Activated CD4-positive, alpha-beta T cell treated with anti-CD3 and anti-CD28 coated beads, Interleukin-2, amount 10 ng/mL, durations not matched to agents 7 days and 5 days (primary cell): Measurements from ENCODE around the gene CNOT2. TPM values are rescaled to one million over a fixed set of nuclear protein-coding genes. Genes with fewer than 3 reads are reported as not detected.

Experiments
- CTCF ChIA-PET: fragments of 350-600 bp; sonication (Branson Sonifier 250); formaldehyde crosslinking; loops from one replicate; lab custom pipeline; 2021; ENCODE audit warnings: antibody characterized with exemption; lab: Charles Lee
- POLR2A ChIA-PET: fragments of 350-600 bp; sonication (Branson Sonifier 250); formaldehyde crosslinking; loops from one replicate; lab custom pipeline; 2021; ENCODE audit warnings: antibody characterized with exemption; lab: Charles Lee
- DNase-seq: peaks from one replicate; pipeline ENCODE4 v3.0.0-alpha.2; 2020
- H3K27ac Mint-ChIP-seq: one replicate; pipeline ENCODE4 v1.8.0; 2021; ENCODE audit warnings: mild to moderate bottlenecking, moderate library complexity, mixed read lengths
- H3K27me3 Mint-ChIP-seq: one replicate; pipeline ENCODE4 v1.8.0; 2021; ENCODE audit warnings: mixed read lengths
- H3K36me3 Mint-ChIP-seq: one replicate; pipeline ENCODE4 v1.8.0; 2021; ENCODE audit warnings: low read depth, mixed read lengths
- H3K4me1 Mint-ChIP-seq: one replicate; pipeline ENCODE4 v1.8.0; 2021; ENCODE audit warnings: mixed read lengths
- H3K4me3 Mint-ChIP-seq: one replicate; pipeline ENCODE4 v1.8.0; 2021; ENCODE audit warnings: mild to moderate bottlenecking, moderate library complexity, mixed read lengths
- H3K9me3 Mint-ChIP-seq: one replicate; pipeline ENCODE4 v1.8.0; 2021; ENCODE audit warnings: mixed read lengths
- total RNA-seq, 2 experiments: library from RNA; stranded (reverse); gene quantifications; one replicate each; pipeline ENCODE4 v1.2.3, GENCODE V29; 2021

CNOT2 gene
- total RNA-seq, 2 experiments from 2014 or later: 73.6 to 78.0 TPM

DNA sequence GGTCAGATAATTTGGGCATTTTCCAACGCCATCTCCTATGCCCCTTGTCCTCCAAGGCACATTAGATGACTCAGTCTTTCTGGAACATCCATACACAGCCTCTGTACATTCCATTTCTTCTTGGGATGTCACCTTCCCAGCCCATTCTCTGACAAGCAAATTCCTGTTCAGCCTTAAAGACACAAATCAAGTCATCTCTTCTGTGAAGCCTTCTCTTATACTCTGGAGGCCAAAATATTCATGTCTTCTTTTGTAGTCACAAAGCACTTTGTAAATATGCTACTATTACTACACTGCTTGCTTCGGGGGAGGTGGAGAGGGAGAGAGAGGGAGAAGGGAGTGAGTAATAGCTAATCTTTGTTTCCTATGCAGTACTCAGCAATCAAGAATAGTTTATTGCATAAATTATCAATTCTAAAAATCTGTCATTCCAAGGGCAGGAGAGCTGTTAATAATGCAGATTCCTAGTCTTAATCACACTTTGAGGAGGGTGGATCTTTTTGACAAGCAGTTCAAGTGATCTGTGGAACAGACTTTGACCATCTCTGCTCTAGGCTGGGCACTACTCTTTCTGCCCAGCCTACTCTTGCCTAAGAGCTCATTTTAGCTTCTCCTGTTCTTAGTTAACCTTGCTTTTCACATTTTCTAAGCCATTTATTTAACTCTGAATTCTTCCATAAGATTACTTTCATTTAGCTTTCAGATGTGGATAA is 150.7 kb downstream of the CNOT2 start:
- ChIA-PET POLR2A (no interaction called here), CTCF (interaction anchor here (0.7 kb wide), 1 partner anchor 10 kb away, joined by 5 read pairs; no protein-coding TSS in a partner anchor)
- DNase-seq: no peak
- Mint-ChIP-seq H3K4me1 (no peaks in the 10 kb centered on the region), H3K9me3 (peaks cover 4% of the 10 kb centered on the region), H3K27me3 (no peaks in the 10 kb centered on the region), H3K4me3 (no peak overlapping the region), H3K27ac (no peak overlapping the region), H3K36me3 (no peaks in the 10 kb centered on the region)

DNA sequence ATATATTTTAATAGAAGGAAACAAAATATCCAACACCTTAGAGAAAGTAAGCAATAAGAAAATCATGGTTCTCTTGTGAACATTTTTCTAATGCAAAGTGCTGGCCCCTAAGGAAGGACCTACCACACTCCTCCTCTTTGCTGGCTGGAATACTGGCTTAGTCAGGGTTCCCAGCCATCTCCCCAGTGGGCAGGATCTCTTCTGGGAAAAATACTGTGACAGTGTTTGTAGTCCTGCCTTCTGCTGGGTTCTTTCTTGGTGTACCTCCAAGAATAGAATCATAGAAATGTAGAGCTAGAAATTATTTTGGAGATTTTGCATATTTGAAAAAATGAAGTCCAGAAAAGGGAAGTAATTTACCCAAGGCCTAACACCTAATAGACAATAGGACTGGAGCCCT is 154.8 kb downstream of the CNOT2 start:
- POLR2A ChIA-PET: no interaction called here
- H3K4me1 Mint-ChIP-seq: no peaks in the 10 kb centered on the region
- no peaks in the 10 kb centered on the region for H3K9me3 Mint-ChIP-seq
- peaks cover 2% of the 10 kb centered on the region for H3K36me3 Mint-ChIP-seq
- no peak overlapping the region for H3K27ac Mint-ChIP-seq
- CTCF ChIA-PET: no interaction called here
- no peak overlapping the region for H3K4me3 Mint-ChIP-seq
- no peak for DNase-seq
- no peaks in the 10 kb centered on the region for H3K27me3 Mint-ChIP-seq

DNA sequence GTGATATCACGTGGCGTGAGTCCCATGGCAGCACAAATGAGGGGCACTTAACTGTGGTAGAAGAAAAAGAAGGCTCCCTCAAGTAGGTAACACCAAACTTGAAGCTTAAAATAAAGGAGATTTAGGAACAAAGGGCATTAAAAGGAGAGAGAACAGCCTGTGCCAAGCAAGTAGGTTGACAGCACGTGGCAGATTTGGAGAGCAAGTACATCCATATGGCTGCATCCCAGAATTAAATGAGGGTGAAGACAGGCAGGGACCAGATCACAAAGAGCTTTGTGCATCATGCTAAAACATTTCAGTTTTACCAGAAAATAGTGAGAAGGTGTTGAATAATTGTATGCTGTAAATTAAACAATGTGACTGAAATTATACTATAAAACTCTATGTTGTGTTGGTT is 155.6 kb downstream of the CNOT2 start:
- Mint-ChIP-seq H3K27me3 (no peaks in the 10 kb centered on the region), H3K9me3 (no peaks in the 10 kb centered on the region), H3K4me1 (no peaks in the 10 kb centered on the region), H3K4me3 (no peak overlapping the region), H3K27ac (no peak overlapping the region), H3K36me3 (peaks cover 2% of the 10 kb centered on the region)
- no peak for DNase-seq
- POLR2A ChIA-PET: no interaction called here
- CTCF ChIA-PET: no interaction called here

DNA sequence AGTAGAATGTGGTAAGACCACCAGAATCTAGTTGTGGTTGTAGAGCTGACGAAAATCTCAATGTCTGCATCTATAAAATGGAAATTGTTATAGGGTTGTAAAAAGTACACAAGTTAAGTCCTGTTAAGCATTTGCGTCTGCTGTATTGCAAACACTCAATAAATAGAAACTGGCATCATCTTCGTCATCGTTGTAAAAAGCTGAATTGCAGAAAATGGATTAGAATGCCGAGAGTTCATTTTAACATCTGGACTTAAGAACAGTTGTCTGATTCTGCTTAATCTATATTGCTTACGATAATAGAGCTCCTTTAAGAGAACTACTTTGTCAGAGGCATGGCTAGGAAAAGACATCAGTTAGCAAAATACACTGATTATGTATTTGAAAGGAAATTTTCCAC is 156.1 kb downstream of the CNOT2 start:
- Mint-ChIP-seq H3K27ac (no peak overlapping the region), H3K4me3 (no peak overlapping the region), H3K4me1 (no peaks in the 10 kb centered on the region), H3K27me3 (no peaks in the 10 kb centered on the region), H3K9me3 (no peaks in the 10 kb centered on the region), H3K36me3 (peaks cover 2% of the 10 kb centered on the region)
- DNase-seq: no peak
- POLR2A ChIA-PET: no interaction called here
- CTCF ChIA-PET: no interaction called here

DNA sequence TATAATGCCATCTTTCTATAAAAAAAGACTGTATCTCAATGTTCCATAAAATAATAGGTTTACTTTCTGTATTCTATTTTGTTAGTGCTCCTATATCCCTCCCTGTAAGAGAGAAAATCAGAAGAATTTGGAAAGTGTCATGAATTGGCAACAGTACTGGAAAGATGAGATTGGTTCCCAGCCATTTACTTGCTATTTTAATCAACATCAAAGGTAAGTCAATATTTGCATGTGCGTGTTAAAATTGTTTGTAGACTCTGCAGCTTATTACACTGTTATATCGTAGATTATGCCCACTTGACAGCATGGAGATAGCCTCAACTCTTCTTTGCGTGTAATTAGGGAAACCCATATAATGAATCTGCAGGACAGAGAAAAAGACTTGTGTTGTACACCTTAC is 156.9 kb downstream of the CNOT2 start:
- H3K36me3 Mint-ChIP-seq: peaks cover 2% of the 10 kb centered on the region
- no peak overlapping the region for H3K4me3 Mint-ChIP-seq
- no peak for DNase-seq
- POLR2A ChIA-PET: no interaction called here
- H3K27ac Mint-ChIP-seq: no peak overlapping the region
- H3K27me3 Mint-ChIP-seq: no peaks in the 10 kb centered on the region
- no peaks in the 10 kb centered on the region for H3K4me1 Mint-ChIP-seq
- CTCF ChIA-PET: no interaction called here
- no peaks in the 10 kb centered on the region for H3K9me3 Mint-ChIP-seq

DNA sequence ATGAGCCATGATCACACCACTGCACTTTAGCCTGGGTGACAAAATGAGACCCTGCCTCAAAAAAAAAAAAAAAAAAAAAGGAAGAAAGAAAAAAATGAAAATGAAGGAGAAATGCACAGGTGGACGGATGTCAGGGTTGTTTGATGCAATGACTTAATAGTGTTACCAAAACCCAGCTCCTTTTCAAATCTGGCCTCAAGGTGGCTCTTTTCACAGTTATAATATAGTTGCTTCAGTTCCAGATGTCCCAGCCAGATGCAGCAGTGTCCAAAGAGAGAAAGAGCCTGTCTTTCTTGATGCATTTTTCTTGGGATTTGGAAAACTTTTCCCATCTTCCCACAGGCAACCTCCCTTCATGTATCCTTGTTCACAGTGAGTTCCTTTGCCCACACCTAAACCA is 159.4 kb downstream of the CNOT2 start:
- Mint-ChIP-seq H3K4me3 (no peak overlapping the region), H3K9me3 (no peaks in the 10 kb centered on the region), H3K36me3 (peaks cover 2% of the 10 kb centered on the region), H3K4me1 (no peaks in the 10 kb centered on the region), H3K27ac (no peak overlapping the region), H3K27me3 (no peaks in the 10 kb centered on the region)
- ChIA-PET CTCF (no interaction called here), POLR2A (no interaction called here)
- DNase-seq: no peak

DNA sequence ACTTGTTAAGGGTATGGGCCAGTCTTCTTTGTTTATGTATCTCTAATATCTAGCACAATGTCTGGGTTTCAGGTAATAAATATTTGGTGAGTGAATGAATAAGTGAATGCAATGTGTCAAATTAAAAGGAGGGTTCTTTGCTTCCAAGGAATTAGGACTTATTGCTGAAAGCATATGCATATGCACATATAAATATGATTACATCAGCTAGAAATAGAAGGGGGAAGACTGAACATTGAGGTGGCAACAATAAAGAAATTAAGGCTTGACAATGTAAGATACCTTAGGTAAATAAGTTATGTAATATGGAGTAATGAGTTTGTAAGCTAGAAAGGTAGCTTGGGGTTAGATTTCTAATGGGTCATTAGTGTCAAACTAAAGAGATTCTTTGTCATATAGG is 160.6 kb downstream of the CNOT2 start:
- H3K4me1 Mint-ChIP-seq: no peaks in the 10 kb centered on the region
- H3K4me3 Mint-ChIP-seq: no peak overlapping the region
- H3K36me3 Mint-ChIP-seq: peaks cover 2% of the 10 kb centered on the region
- no peaks in the 10 kb centered on the region for H3K9me3 Mint-ChIP-seq
- no peaks in the 10 kb centered on the region for H3K27me3 Mint-ChIP-seq
- no peak for DNase-seq
- ChIA-PET POLR2A (no interaction called here), CTCF (interaction anchor here (0.9 to 1.2 kb wide), 2 partner anchors 10 to 19 kb away, joined by 4 to 5 read pairs; no protein-coding TSS in a partner anchor)
- H3K27ac Mint-ChIP-seq: no peak overlapping the region

Other genes with a start within 250 kb of the CNOT2 start
- under 1 TPM; 0.50 to 0.79 TPM for gene KCNMB4, start 122.9 kb downstream of the CNOT2 start, total RNA-seq